Gastroesophageal sphincter (tissue), 3 donors: ENCODE data around the gene HNRNPA2B1.

Experiments
- POLR2A ChIP-seq, 2 donors: fragments of 450-650 bp; IDR thresholded peaks; one replicate each; pipeline ENCODE4 v1.6.1; 2017; ENCODE audit warnings: antibody characterized with exemption in 2 of 2, mild to moderate bottlenecking in 2 of 2, moderate library complexity in 1 of 2
- POLR2AphosphoS5 ChIP-seq: sonication (generic); formaldehyde crosslinking; IDR thresholded peaks from one replicate; pipeline ENCODE4 v1.6.1; 2017; ENCODE audit warnings: antibody characterized with exemption
- TF ChIP-seq, protein P1 (sequence below), 4 experiments: fragments of 200-600 bp in 2 of 4; fragments of 450-650 bp in 2 of 4; sonication (generic) in 1 of 4; IDR thresholded peaks; one replicate each; pipeline ENCODE4 v1.5.1; 2017 to 2019; ENCODE audit warnings: antibody characterized with exemption in 4 of 4, mild to moderate bottlenecking in 2 of 4, moderate library complexity in 2 of 4

DNA sequence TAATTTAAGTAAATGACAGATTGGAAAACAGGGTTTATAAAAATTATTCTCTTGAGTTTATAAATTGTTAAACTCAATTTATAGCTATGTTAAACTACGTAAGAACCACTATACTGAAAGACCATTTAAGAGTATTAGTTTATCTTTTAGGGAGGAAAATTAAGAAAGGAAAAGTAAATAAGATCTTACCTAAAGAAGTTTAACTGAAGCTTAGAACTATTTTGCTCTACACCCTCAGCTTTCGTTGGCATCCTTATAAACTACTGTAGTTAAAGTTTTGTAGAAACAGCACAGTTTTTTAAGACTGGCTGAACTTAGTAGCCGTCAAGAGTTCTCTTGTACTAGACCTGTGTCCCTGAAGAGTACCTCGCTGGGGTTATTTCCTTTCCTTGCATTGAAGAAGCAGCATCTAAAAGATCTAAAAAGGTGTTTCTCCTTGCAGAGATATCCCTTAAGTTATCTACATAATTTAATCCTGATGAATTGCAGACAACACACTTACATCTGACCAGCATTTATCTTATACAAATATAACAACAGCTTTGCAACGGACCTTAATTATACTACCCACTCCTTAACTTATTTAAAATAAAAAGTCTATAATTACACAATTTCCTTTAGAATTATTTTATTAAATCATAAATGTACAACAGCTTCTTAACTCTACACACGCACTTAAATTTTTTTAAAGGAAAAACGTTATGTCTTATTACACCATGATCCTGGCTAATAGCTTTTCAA, 9.1 kb downstream of the HNRNPA2B1 start:
- TF ChIP-seq, protein P1, sequence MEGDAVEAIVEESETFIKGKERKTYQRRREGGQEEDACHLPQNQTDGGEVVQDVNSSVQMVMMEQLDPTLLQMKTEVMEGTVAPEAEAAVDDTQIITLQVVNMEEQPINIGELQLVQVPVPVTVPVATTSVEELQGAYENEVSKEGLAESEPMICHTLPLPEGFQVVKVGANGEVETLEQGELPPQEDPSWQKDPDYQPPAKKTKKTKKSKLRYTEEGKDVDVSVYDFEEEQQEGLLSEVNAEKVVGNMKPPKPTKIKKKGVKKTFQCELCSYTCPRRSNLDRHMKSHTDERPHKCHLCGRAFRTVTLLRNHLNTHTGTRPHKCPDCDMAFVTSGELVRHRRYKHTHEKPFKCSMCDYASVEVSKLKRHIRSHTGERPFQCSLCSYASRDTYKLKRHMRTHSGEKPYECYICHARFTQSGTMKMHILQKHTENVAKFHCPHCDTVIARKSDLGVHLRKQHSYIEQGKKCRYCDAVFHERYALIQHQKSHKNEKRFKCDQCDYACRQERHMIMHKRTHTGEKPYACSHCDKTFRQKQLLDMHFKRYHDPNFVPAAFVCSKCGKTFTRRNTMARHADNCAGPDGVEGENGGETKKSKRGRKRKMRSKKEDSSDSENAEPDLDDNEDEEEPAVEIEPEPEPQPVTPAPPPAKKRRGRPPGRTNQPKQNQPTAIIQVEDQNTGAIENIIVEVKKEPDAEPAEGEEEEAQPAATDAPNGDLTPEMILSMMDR (IDR thresholded peaks at IDR 0.05) = no peak
- TF ChIP-seq POLR2A (IDR thresholded peaks at IDR 0.05) = no peak
- no peak for TF ChIP-seq POLR2AphosphoS5
